Skeletal muscle tissue (tissue), 4 donors: ENCODE measurements around the gene ZNF536. TPM values are rescaled to one million over a fixed set of nuclear protein-coding genes. Genes with fewer than 3 reads are reported as not detected.

Experiments
- H3K27ac ChIP-seq: one replicate; pipeline ENCODE4 v1.7.0; 2013; ENCODE audit warnings: mild to moderate bottlenecking, low read depth, low read length, inconsistent platforms
- H3K27me3 ChIP-seq, 3 donors: one replicate each; pipeline ENCODE4 v1.7.0; 2013; ENCODE audit warnings: low read length in 3 of 3; ENCODE audit not compliant: control insufficient read depth in 3 of 3, insufficient read depth in 3 of 3
- H3K36me3 ChIP-seq, 3 donors: one replicate each; pipeline ENCODE4 v1.7.0; 2013; ENCODE audit warnings: low read length in 3 of 3; ENCODE audit not compliant: control insufficient read depth in 3 of 3, insufficient read depth in 3 of 3
- H3K4me1 ChIP-seq, 3 donors: one replicate each; pipeline ENCODE4 v1.7.0; 2013; ENCODE audit warnings: low read length in 3 of 3, mild to moderate bottlenecking in 3 of 3; ENCODE audit not compliant: control insufficient read depth in 3 of 3, insufficient read depth in 3 of 3
- H3K4me3 ChIP-seq, 3 donors: one replicate each; pipeline ENCODE4 v1.7.0; 2013; ENCODE audit warnings: low read length in 3 of 3
- H3K9ac ChIP-seq, 3 donors: one replicate each; pipeline ENCODE4 v1.7.0; 2013; ENCODE audit warnings: low read length in 3 of 3, mild to moderate bottlenecking in 3 of 3, moderate library complexity in 2 of 3, low read depth in 1 of 3
- H3K9me3 ChIP-seq, 3 donors: one replicate each; pipeline ENCODE4 v1.7.0; 2013; ENCODE audit warnings: low read length in 3 of 3; ENCODE audit not compliant: control insufficient read depth in 3 of 3
- total RNA-seq: library from RNA; depleted of rRNA; stranded (reverse); fragments of >200 nt; gene quantifications from one replicate; pipeline ENCODE4 v1.2.3, GENCODE V29; 2014
- donor health status: Osteomylitis.

Gene ZNF536
- total RNA-seq, 1 donor from 2014 or later: 3.1 TPM

- H3K9me3 ChIP-seq: peaks cover 0 to 2% (median 0%) of the 10 kb centered on the region in 3 donors
- no peak overlapping the region for H3K9ac ChIP-seq
- H3K27ac ChIP-seq: no peak overlapping the region
- H3K4me1 ChIP-seq: no peaks in the 10 kb centered on the region
- H3K4me3 ChIP-seq: no peak overlapping the region
- H3K36me3 ChIP-seq: no peaks in the 10 kb centered on the region
- H3K27me3 ChIP-seq: peaks cover 0 to 8% (median 0%) of the 10 kb centered on the region in 3 donors
Observed at GRCh38 chr19:30540761-30541160, 168.6 kb downstream of the ZNF536 start.

GRCh38 chr19:30541575-30541974 lies 169.4 kb downstream of the ZNF536 start:
- H3K9ac ChIP-seq: no peak overlapping the region
- peaks cover 0 to 2% (median 0%) of the 10 kb centered on the region in 3 donors for H3K9me3 ChIP-seq
- H3K4me1 ChIP-seq: no peaks in the 10 kb centered on the region
- no peak overlapping the region for H3K4me3 ChIP-seq
- no peaks in the 10 kb centered on the region for H3K36me3 ChIP-seq
- H3K27me3 ChIP-seq: peaks cover 0 to 8% (median 0%) of the 10 kb centered on the region in 3 donors
- no peak overlapping the region for H3K27ac ChIP-seq

GRCh38 chr19:30543243-30543945 lies 171.2 kb downstream of the ZNF536 start:
- Histone ChIP-seq H3K27ac (no peak overlapping the region), H3K36me3 (no peaks in the 10 kb centered on the region), H3K9ac (no peak overlapping the region), H3K4me1 (no peaks in the 10 kb centered on the region), H3K27me3 (peaks cover 0 to 8% (median 0%) of the 10 kb centered on the region in 3 donors), H3K9me3 (peaks cover 0 to 2% (median 0%) of the 10 kb centered on the region in 3 donors), H3K4me3 (no peak overlapping the region)

- no peak overlapping the region for H3K27ac ChIP-seq
- H3K9me3 ChIP-seq: no peaks in the 10 kb centered on the region
- H3K36me3 ChIP-seq: no peaks in the 10 kb centered on the region
- H3K4me3 ChIP-seq: no peak overlapping the region
- H3K4me1 ChIP-seq: no peaks in the 10 kb centered on the region
- H3K27me3 ChIP-seq: peaks cover 0 to 2% (median 0%) of the 10 kb centered on the region in 3 donors
- no peak overlapping the region for H3K9ac ChIP-seq
Observed at GRCh38 chr19:30545752-30546151, 173.6 kb downstream of the ZNF536 start.

GRCh38 chr19:30546332-30546731 lies 174.1 kb downstream of the ZNF536 start:
- Histone ChIP-seq H3K27me3 (no peaks in the 10 kb centered on the region), H3K27ac (no peak overlapping the region), H3K9ac (no peak overlapping the region), H3K9me3 (no peaks in the 10 kb centered on the region), H3K4me1 (no peaks in the 10 kb centered on the region), H3K36me3 (no peaks in the 10 kb centered on the region), H3K4me3 (no peak overlapping the region)

- Histone ChIP-seq H3K9me3 (no peaks in the 10 kb centered on the region), H3K36me3 (no peaks in the 10 kb centered on the region), H3K4me3 (no peak overlapping the region), H3K4me1 (no peaks in the 10 kb centered on the region), H3K9ac (no peak overlapping the region), H3K27ac (no peak overlapping the region), H3K27me3 (no peaks in the 10 kb centered on the region)
Observed at GRCh38 chr19:30547246-30547645, 175.1 kb downstream of the ZNF536 start.

- Histone ChIP-seq H3K9ac (no peak overlapping the region), H3K4me3 (no peak overlapping the region), H3K36me3 (no peaks in the 10 kb centered on the region), H3K27ac (no peak overlapping the region), H3K4me1 (no peaks in the 10 kb centered on the region), H3K9me3 (no peaks in the 10 kb centered on the region), H3K27me3 (no peaks in the 10 kb centered on the region)
Observed at GRCh38 chr19:30549151-30549550, 177.0 kb downstream of the ZNF536 start.

- peaks cover 0 to 12% (median 0%) of the 10 kb centered on the region in 3 donors for H3K27me3 ChIP-seq
Observed at GRCh38 chr19:30551271-30551670, 179.1 kb downstream of the ZNF536 start.

GRCh38 chr19:30552593-30552992 lies 180.4 kb downstream of the ZNF536 start:
- peaks cover 0 to 17% (median 0%) of the 10 kb centered on the region in 3 donors for H3K27me3 ChIP-seq
- H3K27ac ChIP-seq: no peak overlapping the region
- H3K4me1 ChIP-seq: peaks cover 0 to 2% (median 0%) of the 10 kb centered on the region in 3 donors
- H3K9me3 ChIP-seq: no peaks in the 10 kb centered on the region
- no peak overlapping the region for H3K4me3 ChIP-seq
- H3K36me3 ChIP-seq: no peaks in the 10 kb centered on the region
- no peak overlapping the region for H3K9ac ChIP-seq

More at GRCh38 chr19:30551271-30551670, 179.1 kb downstream of the ZNF536 start:
- no peak overlapping the region for H3K9ac ChIP-seq
- no peaks in the 10 kb centered on the region for H3K9me3 ChIP-seq
- no peaks in the 10 kb centered on the region for H3K4me1 ChIP-seq
- H3K4me3 ChIP-seq: no peak overlapping the region
- no peak overlapping the region for H3K27ac ChIP-seq
- H3K36me3 ChIP-seq: no peaks in the 10 kb centered on the region

GRCh38 chr19:30555075-30555790 lies 183.0 kb downstream of the ZNF536 start:
- Histone ChIP-seq H3K9ac (no peak overlapping the region), H3K27ac (no peak overlapping the region), H3K36me3 (no peaks in the 10 kb centered on the region), H3K27me3 (peaks cover 0 to 29% (median 6%) of the 10 kb centered on the region in 3 donors), H3K9me3 (no peaks in the 10 kb centered on the region), H3K4me1 (peaks cover 0 to 2% (median 0%) of the 10 kb centered on the region in 3 donors), H3K4me3 (no peak overlapping the region)
